GM23338 (cell line): ENCODE results near the gene PIGN. TPM values are rescaled to one million over a fixed set of nuclear protein-coding genes. Genes with fewer than 3 reads are reported as not detected.

ENCODE experiments used
- ATAC-seq: fragments of 200-7000 bp; cut with Tn5 transposase; 3 replicates; pipeline ENCODE4 v1.9.1; 2020
- DNase-seq: peaks from one replicate; pipeline ENCODE4 v3.0.0-alpha.2; 2015; ENCODE audit warnings: low spot score
- H2AFZ ChIP-seq: fragments of 200-600 bp; sonication (generic); 2 replicates; pipeline ENCODE4 v1.8.0; 2016; ENCODE audit warnings: antibody characterized with exemption, mild to moderate bottlenecking, moderate library complexity
- H3F3A ChIP-seq: fragments of 200-600 bp; sonication (generic); replicated peaks from 2 replicates; pipeline ENCODE4 v1.8.0; 2017; ENCODE audit warnings: antibody characterized with exemption, mixed run types, low read depth
- H3K27ac ChIP-seq: fragments of 200-600 bp; sonication (generic); 2 replicates; pipeline ENCODE4 v1.6.1; 2016; ENCODE audit warnings: low read depth
- H3K27me3 ChIP-seq: fragments of 200-600 bp; sonication (generic); 2 replicates; pipeline ENCODE4 v1.8.0; 2016; ENCODE audit warnings: mild to moderate bottlenecking, mixed run types, moderate library complexity; ENCODE audit not compliant: insufficient read depth
- H3K36me3 ChIP-seq: fragments of 200-600 bp; sonication (generic); 2 replicates; pipeline ENCODE4 v1.8.0; 2016; ENCODE audit warnings: mild to moderate bottlenecking; ENCODE audit not compliant: insufficient read depth
- H3K4me1 ChIP-seq: fragments of 200-600 bp; sonication (generic); 2 replicates; pipeline ENCODE4 v1.8.0; 2016; ENCODE audit warnings: mild to moderate bottlenecking, moderate library complexity; ENCODE audit not compliant: insufficient read depth
- H3K4me2 ChIP-seq: fragments of 200-600 bp; sonication (generic); 2 replicates; pipeline ENCODE4 v1.7.1; 2017; ENCODE audit warnings: mixed run types
- H3K4me3 ChIP-seq: fragments of 200-600 bp; sonication (generic); 2 replicates; pipeline ENCODE4 v1.6.1; 2016; ENCODE audit warnings: mixed run types
- H3K79me2 ChIP-seq: fragments of 200-600 bp; sonication (generic); replicated peaks from 2 replicates; pipeline ENCODE4 v1.8.0; 2017; ENCODE audit warnings: mild to moderate bottlenecking; ENCODE audit not compliant: insufficient read depth
- H3K9me2 ChIP-seq: fragments of 200-600 bp; sonication (generic); 2 replicates; pipeline ENCODE4 v1.8.0; 2017; ENCODE audit not compliant: insufficient read depth
- H4K20me1 ChIP-seq: fragments of 200-600 bp; sonication (generic); replicated peaks from 2 replicates; pipeline ENCODE4 v1.8.0; 2017; ENCODE audit warnings: mild to moderate bottlenecking; ENCODE audit not compliant: insufficient read depth
- H3K27ac Mint-ChIP-seq: 2 replicates; pipeline ENCODE4 v1.8.0; 2020; ENCODE audit warnings: inconsistent platforms, mild to moderate bottlenecking, moderate library complexity, mixed read lengths
- H3K27me3 Mint-ChIP-seq: 3 replicates; pipeline ENCODE4 v1.8.0; 2022; ENCODE audit warnings: low read depth, mild to moderate bottlenecking, moderate library complexity, mixed read lengths, inconsistent platforms; ENCODE audit not compliant: insufficient read depth, poor library complexity
- H3K36me3 Mint-ChIP-seq: 3 replicates; pipeline ENCODE4 v1.8.0; 2021; ENCODE audit warnings: low read depth, mild to moderate bottlenecking, inconsistent platforms, moderate library complexity, mixed read lengths
- H3K4me1 Mint-ChIP-seq: 3 replicates; pipeline ENCODE4 v1.8.0; 2020; ENCODE audit warnings: mild to moderate bottlenecking, inconsistent platforms, mixed read lengths
- H3K4me3 Mint-ChIP-seq: 3 replicates; pipeline ENCODE4 v1.8.0; 2021; ENCODE audit warnings: moderate library complexity, mild to moderate bottlenecking, inconsistent platforms, mixed read lengths
- H3K9me3 Mint-ChIP-seq: 3 replicates; pipeline ENCODE4 v1.8.0; 2020; ENCODE audit warnings: moderate library complexity, mild to moderate bottlenecking, inconsistent platforms, mixed read lengths
- CTCF ChIP-seq, 2 experiments: fragments of 200-600 bp in 1 of 2; sonication (generic) in 1 of 2; conservative IDR thresholded peaks; 2 replicates each; pipeline versions ENCODE4 v1.5.1 to v1.6.1; 2016 to 2017; ENCODE audit warnings: antibody characterized with exemption in 2 of 2, low read depth in 2 of 2, mild to moderate bottlenecking in 2 of 2, moderate library complexity in 1 of 2
- ETS1 ChIP-seq: IDR thresholded peaks from 2 replicates; pipeline ENCODE4 v1.6.1; 2016; ENCODE audit warnings: antibody characterized with exemption
- EZH2 ChIP-seq: fragments of 200-600 bp; sonication (generic); IDR thresholded peaks from one replicate; pipeline ENCODE4 v1.8.0; 2017; ENCODE audit warnings: antibody characterized with exemption, mild to moderate bottlenecking, low read depth; ENCODE audit not compliant: unreplicated experiment
- EZH2phosphoT487 ChIP-seq: fragments of 200-600 bp; sonication (generic); IDR thresholded peaks from one replicate; pipeline ENCODE4 v1.8.1; 2018; ENCODE audit warnings: antibody characterized with exemption; ENCODE audit not compliant: unreplicated experiment
- JUNB ChIP-seq: IDR thresholded peaks from one replicate; pipeline ENCODE4 v1.6.1; 2016; ENCODE audit warnings: antibody characterized with exemption; ENCODE audit not compliant: unreplicated experiment
- NANOG ChIP-seq: IDR thresholded peaks from 2 replicates; pipeline ENCODE4 v1.6.1; 2016; ENCODE audit warnings: antibody characterized with exemption, borderline replicate concordance
- POLR2AphosphoS5 ChIP-seq: IDR thresholded peaks from 2 replicates; pipeline ENCODE4 v1.6.1; 2016; ENCODE audit warnings: antibody characterized with exemption, low read depth
- REST ChIP-seq: IDR thresholded peaks from one replicate; pipeline ENCODE4 v1.6.1; 2018; ENCODE audit warnings: antibody characterized with exemption; ENCODE audit not compliant: unreplicated experiment
- ZNF331 ChIP-seq: fragments of 250-450 bp; sonication (Bioruptor Pico); IDR thresholded peaks from 2 replicates; pipeline ENCODE4 v1.5.0; 2020; ENCODE audit warnings: low read depth, mild to moderate bottlenecking, moderate library complexity
- ZNF462 ChIP-seq: fragments of 250-450 bp; sonication (Bioruptor Pico); IDR thresholded peaks from 2 replicates; pipeline ENCODE4 v1.5.0; 2020; ENCODE audit warnings: mild to moderate bottlenecking, moderate library complexity
- polyA plus RNA-seq: library from polyadenylated mRNA; unstranded; fragments of >200 nt; fragmentation: Nextera tagmentation; extraction: Ambion mirVana; gene quantifications from 2 replicates; pipeline ENCODE4 v1.2.1, GENCODE V29; 2016
- total RNA-seq: library from RNA; depleted of rRNA; stranded (reverse); fragments of >200 nt; shearing (Covaris generic); gene quantifications from 2 replicates; pipeline ENCODE4 v1.2.3, GENCODE V29; 2014

PIGN gene
- total and polyA plus RNA-seq, 2 experiments from 2014 or later = 9.4 to 33.0 TPM

- no peak for TF ChIP-seq ZNF462 (CRISPR knock-in tag)
- no peak for TF ChIP-seq POLR2AphosphoS5
- no peak for TF ChIP-seq ETS1
- TF ChIP-seq JUNB = no peak
Observed at GRCh38 chr18:62179213-62179612, 7.6 kb downstream of the PIGN start (continued).

- H3K4me3 ChIP-seq = no peak overlapping the region
- ATAC-seq = no peak
- no peak overlapping the region for H3K27ac ChIP-seq
- peaks cover 5% of the 10 kb centered on the region; the same call in 1 of the 2 replicates for H3K4me1 ChIP-seq
- no peaks in the 10 kb centered on the region for H4K20me1 ChIP-seq
- H3K27me3 Mint-ChIP-seq = peaks cover 2% of the 10 kb centered on the region
- H3K9me2 ChIP-seq = no peaks in the 10 kb centered on the region
- no peaks in the 10 kb centered on the region for H3F3A ChIP-seq
- H3K27me3 ChIP-seq = no peaks in the 10 kb centered on the region
- DNase-seq = no peak
- no peaks in the 10 kb centered on the region for H3K36me3 ChIP-seq
- no peak overlapping the region for H3K27ac Mint-ChIP-seq
- H3K4me1 Mint-ChIP-seq = no peaks in the 10 kb centered on the region
- H3K36me3 Mint-ChIP-seq = no peaks in the 10 kb centered on the region
- no peak overlapping the region for H3K4me2 ChIP-seq
- no peaks in the 10 kb centered on the region for H3K9me3 Mint-ChIP-seq
- H2AFZ ChIP-seq = no peak overlapping the region
- peaks cover 4% of the 10 kb centered on the region; the same call in 1 of the 2 replicates for H3K79me2 ChIP-seq
- H3K4me3 Mint-ChIP-seq = no peak overlapping the region
- TF ChIP-seq CTCF (conservative IDR thresholded peaks at IDR 0.05; ENCODE audit: low read depth in 2 of 2) (no peak), ZNF331 (CRISPR knock-in tag) (no peak), NANOG (no peak), EZH2phosphoT487 (no peak), EZH2 (no peak), ETS1 (no peak), REST (no peak)
Observed at GRCh38 chr18:62177271-62177670, 9.6 kb downstream of the PIGN start.
